Glomerular endothelial cell (primary cell): Measurements from ENCODE around the gene ERC1. TPM values are rescaled to one million over a fixed set of nuclear protein-coding genes. Genes with fewer than 3 reads are reported as not detected.

Experiments used
- DNase-seq: peaks from one replicate; pipeline ENCODE4 v3.0.0-alpha.2; 2011; ENCODE audit warnings: low read depth, low spot score; ENCODE audit errors: extremely low read depth
- total RNA-seq: library from RNA; depleted of rRNA; stranded (reverse); fragments of >200 nt; gene quantifications from 2 replicates; pipeline ENCODE4 v1.2.3, GENCODE V29; 2015

ERC1 gene
- total RNA-seq, 1 donor from 2014 or later, result 44.4 TPM

DNA sequence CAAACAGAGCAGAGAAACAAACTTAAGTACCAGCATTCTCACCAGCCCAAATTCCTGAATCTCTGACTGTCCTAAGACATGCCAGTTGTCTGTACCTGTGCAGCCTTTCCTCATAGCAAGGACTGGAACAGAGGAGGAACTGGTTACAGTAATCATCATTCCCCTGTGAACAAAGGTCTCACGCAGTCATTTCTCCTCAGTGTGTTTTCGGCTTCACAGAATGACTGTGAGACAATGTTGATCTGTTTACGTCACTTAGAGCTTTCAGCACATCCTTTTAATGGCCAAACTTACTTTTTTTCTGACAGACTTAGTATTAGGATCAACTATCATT, 434.3 kb downstream of the ERC1 start:
- DNase-seq, result no peak

DNA sequence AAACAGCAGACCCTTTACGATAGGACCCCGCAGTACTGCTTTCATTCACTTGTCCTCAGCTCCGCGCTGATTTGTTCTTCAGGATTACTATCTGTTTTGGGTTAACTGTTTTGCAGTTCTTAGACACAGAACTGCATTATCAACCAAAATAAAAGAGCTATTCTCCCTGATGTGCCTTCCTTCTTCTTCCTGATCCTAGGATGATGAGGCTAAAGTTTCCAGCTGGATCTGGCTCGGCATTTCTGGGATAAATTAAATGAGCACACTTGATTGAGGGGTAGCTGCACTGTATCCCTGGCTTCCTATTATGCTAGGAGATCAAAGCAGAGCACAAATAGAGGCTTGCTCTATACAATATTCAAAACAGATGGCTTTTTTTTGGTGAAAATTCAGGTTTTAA, 437.6 kb downstream of the ERC1 start:
- no peak for DNase-seq

DNA sequence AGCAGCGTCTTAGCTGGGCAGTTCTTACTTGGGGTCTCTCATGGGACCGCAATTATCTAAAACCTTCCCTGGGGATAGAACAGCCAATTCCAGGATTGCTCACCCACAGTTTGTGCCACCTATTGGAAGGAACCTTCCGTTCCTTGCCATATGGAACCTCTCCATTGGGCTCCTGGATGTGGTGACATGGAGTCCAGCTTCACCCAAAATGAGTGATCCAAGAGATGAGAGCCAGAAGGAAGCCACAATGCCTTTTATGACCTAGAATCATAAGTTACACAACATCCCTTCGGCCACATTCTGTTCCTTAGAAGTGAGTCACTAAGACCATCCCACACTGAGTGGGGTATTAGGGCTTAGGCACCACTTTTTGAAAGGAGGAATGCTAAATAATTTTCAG, 439.0 kb downstream of the ERC1 start:
- DNase-seq, result no peak

DNA sequence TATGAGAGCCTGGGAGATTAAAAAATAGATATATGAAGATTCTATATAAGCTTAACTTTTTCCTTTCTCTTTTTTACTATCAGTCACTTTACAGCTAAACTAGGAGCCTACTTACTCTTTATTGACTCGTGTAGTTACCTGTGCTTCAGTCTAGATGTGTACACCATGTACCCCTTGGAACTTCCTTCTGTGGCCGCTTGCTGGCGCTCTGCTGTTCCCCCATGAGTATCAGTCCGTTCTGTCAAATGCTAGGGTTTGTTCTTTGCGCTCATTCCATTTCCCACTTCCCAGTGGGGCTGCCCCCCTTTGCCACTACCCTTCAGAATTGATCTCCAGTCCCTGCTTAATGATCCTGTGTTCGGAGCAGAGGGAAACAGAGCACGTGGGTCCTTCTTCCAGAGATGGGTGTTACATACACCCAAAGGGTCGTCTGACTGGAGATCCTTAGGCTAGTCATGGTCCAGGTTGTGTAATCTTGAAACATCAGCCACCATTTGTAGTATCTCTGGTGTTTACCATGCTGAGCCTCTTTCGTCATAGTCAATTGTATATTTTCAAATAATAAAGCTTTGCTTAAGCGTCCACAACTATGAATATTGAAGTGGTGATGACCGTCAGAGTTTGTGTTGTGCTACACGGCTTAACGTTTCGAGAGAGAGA, 443.4 kb downstream of the ERC1 start:
- DNase-seq, result no peak

DNA sequence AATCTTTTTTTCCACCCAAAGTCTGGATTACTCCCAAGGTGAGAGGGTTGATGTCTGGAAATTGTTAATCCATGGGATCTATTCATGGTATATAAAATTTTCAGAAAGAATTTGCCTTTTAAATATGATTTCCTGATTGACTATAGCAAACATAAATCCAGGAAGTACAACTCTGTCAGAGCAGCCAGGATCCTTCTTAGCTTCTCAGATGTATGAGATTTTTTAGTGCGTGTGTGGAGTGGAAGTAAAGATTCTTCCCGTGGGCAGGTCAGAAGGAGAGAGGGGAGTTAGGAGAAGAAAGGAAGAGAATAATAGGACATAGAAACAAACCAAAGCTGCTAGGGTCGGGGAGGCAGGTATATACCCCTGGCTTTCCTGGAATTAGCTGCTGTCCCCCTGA, 444.0 kb downstream of the ERC1 start:
- DNase-seq, result no peak

DNA sequence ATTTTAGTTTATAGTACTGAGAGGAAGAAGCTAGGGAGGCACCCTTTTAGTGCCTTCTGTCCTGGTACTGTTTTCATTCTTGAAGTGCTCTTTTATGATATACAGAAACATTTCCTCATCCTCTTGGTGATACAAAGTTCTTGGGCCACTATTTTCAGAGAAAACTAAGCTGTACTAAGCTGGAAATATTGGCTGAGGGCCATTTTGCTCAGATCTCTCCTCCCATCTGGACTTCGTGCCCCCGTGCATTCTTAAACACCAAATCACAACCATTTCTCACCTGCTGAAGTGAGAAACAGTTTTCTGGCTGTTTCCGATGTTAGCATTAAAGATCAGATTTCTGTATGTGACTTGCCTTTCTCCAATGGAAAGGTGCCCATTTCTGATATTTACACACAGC, 444.4 kb downstream of the ERC1 start:
- DNase-seq, result no peak

DNA sequence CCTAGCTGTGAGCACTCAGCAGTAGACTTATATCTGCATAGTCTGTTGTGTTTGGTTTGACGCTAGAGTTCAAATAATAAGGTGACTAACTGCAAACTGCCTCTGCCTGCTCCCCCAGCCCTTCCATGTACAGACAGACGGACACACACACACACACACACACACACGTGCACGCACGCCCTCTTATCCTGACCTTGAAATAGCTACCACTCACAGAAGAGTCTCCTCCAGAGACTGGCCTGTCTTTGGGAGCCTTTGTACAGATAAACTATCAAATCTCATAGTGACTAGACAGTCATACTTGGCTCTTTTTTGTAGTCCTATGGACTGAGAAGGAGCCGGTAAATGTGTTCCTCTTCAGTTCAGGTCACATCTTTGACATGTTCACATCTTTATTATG, 445.0 kb downstream of the ERC1 start:
- no peak for DNase-seq

DNA sequence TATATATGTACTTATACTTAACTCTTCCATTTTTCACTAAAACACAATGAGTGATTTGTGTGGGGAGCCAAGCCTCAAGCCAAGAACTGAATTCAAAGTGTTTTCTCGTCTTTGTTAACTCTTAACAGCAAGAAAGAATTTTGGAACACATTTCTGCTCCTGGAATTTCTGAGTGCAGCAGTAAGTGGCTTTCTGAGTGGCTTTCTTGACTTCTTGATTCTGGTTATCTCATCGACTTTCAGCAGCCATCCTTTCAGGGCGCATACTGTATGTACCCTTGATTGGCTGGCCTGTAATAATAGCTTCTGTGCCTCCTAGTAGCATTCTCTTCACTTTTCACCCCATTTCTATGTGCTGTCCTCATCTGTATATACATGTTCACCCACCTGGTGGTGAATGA, 446.0 kb downstream of the ERC1 start:
- DNase-seq, result no peak

DNA sequence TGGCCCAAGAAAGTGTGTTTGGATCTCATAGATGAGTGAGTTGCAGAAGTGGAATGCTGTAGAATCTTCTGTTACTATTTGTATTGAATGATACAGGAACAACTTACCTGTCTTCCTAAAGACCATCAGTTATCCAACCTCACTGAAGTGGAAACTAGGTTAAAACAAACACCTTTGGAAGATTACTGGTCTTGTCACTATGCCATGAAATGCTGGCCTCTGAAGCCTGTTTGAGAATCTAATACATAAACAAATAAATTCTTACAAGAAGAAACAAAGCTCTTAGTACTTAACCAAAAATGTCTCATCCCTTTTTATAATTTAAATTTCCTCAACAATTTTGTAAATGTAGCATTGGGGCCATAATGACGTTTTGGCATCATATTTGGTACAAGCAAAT, 448.2 kb downstream of the ERC1 start:
- no peak for DNase-seq

DNA sequence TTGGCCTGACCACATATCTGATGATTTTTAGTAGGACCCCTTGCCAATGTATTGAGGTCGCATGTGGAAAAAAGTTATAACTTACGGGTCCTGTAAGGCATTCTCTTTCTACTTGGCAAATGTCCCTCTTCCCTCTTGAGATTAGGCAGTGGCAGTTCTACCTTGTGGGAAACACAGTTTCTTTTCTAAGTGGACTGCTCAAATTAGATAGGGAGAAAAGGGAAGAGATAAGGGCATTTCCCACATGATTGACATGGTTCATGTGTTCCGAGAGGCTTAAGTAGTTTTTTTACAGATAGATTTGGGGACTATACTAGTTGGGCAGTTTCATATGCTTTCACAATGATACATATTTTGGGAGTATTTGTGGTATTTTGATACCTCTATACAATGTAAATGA, 448.7 kb downstream of the ERC1 start:
- no peak for DNase-seq

DNA sequence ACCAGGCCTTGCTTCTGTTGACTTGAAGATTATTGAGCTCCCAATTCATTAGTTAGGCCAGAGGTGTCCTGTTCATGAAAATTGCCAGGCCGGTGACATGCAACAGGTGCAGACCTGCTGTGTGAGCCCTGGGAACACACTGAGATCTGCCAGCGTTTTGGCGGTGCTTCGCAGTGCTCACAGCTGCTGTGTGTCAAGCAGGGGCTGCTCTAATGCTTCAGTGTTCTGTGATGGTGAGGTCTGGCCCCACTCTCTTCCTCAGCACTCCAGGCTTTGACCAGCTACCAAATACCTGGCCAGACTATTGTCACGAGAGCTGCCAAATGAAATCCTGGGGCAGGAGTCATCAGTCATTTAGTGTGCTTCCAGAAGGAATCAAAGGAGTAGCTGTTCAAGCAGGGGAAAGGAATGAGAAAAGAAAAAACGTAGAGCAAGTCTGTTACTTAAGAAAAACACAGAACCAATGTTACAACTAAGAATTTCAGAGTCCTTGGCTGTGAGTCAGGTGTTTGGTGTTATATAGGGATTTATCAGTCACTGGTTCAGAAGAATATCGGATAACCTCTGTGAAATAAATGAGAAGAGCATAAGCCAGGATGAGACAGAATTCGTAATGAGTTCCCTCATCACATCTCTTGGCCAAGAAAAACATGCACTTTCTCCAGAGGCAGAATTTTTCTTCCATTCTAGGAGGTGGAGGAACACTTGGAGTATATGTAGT, 452.6 kb downstream of the ERC1 start:
- DNase-seq, result no peak

DNA sequence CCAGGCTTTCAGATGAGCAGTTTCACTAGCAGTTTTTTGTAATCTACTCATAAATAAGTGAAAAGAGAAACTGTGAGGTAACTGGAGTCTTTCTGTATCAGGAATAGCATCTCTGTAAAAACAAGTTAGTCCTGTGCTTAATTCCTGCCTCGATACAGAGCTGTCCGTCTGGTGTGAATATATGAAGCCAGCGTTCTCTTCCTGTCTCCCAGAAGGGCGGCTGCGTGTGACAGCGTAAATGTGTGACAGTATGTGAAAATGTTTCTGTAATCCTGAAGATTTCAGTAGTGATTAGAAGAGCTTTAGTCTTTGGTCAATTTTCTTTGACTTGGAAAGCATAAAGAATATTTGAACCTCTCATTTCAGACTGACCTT, 453.1 kb downstream of the ERC1 start:
- no peak for DNase-seq

DNA sequence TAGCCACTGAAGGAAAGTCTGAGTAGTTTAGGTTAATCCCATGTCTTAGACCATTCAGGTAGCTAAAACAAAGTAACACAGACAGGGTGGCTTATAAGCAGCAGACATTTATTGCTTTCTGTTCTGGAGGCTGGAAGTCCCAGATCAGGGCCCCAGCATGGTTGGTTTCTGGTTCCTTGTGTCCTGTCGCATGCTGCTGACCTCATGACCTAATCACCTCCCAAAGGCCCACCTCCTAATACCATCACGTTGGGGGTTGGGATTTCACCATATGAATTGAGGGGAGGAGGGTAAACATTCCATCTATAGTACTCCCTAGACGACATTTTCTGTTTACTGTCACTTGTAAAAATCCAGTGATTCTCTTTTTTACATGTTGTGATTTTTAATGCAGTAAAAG, 454.8 kb downstream of the ERC1 start:
- DNase-seq, result no peak

DNA sequence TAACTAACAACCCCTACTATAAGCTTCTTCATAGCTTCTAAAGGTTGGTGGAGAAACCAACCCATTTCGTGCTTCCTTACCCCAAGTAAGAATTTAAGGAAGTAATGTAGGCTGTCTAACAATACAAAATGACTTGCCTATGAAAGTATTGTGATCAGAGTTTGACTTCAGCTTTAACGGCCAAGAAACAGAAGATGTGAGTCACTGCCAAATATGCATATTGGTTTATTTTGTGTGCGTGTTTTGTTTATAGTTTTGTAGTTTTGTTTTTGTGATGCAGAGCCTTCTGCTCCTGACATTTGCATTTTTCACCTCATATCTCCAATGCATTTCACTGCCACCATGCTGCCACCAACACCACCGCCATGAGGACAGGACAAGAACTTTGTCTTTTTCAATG, 457.3 kb downstream of the ERC1 start:
- DNase-seq, result no peak

DNA sequence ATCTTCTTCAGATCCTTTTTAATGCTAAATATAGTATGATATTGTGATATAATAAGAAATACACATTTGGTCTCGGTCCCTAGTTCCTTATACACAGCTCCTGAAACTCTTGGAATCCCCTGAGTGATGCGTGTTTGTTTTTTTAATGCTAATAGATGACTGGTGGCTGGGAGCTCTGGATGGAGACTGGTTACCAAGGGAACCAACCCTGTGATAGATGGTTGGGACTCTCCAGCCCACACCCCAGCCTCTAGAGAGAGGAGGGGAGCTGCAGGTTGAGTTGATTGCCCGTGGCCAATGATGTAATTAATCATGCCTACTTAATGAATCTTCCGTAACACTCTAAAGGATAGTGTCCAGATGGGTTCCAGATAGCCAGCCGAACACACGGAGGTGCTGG, 462.8 kb downstream of the ERC1 start:
- DNase-seq, result no peak

DNA sequence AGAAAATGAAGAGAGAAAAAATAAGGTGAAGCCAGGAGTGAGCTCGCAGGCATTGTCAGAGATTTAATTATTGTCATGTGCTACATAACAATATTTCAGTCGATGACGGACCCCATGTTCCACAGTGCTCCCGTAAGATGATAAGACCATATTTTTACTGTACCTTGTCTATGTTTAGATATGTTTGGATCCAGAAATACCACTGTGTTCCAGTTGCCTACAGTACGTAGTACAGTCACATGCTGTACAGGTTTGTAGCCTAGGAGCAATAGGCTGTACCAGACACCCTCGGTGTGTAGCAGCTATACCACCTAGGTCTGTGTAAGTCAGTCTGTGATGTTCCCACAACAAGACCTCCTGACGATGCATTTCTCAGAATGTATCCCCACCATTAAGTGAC, 465.9 kb downstream of the ERC1 start:
- no peak for DNase-seq

DNA sequence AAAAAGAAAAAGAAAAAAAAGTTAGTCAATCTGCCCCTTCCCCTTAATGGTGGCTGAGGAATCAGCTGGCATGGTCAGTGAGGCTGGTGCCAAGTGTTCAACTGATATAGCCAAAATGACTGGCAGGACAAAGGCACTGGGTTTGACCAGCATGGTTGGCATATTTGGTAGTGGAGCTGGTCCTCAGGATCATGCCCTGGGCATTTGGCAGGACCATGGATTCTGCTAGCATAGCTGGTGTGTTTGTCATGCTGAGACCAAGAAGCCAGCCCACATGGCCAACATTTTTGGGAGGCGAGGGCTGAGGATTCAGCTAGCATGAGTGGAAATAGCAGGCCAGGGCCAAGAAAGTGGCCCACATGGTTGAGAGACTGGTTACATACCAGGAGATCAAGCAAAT, 466.9 kb downstream of the ERC1 start:
- no peak for DNase-seq

DNA sequence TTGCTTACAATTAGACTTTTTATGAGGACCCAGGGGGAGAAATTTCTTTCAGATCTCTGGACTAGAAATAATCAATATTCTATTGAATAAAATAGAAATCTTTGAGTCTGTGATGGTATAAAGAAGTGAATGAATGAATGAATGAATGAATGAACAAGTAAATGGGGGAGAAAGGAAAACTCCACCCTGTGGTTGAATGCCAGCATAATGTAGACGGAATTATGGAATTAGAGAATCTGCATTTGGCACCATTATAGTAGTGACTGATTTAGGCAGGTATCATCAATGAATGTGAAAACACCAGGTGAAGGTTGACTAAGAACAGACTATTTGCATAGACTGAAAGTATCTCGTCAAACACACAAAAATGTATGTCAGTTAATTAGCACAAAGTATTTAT, 468.3 kb downstream of the ERC1 start:
- DNase-seq, result no peak

DNA sequence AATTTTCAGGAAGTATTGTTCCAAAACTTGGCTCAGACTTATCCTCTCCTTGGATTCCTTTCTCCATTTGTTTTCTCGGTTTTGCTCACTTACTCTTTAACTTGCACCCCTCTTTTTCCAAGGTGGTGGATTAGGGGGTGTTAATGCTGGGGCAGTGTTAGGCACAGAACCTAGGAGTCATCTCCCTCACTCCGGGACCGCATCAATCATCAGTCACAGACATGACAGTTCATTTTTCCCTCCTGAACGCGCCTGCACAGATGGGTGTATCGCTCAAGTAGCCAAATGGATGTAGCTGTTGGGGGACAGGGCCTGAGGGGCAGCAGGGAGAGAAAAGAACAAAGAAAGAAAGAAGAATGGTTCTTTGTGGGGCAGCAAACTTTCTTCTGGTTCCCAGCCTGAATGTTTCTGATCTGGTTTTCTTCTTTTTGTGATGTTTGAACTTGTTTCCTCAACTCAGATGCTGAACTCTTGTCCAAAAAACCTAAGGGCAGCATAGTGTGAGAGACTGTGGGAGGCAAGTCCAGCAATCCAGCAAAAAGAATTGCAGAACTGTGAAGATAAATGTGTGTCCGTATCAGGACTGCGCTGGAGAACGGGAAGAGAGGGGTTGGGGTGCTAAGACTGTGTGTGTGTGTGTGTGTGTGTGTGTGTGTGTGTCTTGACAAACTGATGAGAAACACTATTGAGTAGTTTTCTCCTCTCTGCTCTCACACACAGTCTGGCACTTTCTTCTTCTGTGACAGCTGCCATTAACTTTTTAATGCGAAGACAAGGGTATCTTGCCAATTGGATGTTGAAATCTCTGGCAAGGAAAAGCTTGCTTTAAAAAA, 472.3 kb downstream of the ERC1 start:
- no peak for DNase-seq

DNA sequence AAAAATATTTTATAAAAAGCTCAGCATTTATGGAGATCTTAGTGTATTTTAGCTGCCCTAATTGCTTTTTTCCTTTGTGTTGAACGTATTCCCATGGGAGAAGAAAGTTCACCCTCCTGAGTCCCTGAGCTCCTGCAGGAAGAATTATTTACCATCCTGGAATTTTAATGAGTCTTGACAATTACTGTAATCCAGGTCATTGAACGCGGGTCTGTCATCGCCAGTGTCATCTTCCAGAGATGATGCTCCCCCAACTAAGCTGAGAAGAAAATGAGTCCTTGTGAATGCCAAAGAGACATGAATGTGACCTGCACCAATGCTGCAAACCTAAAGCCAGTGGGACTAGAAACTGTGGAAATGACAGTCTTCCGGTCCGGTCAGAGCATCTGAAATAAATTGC, 473.9 kb downstream of the ERC1 start:
- DNase-seq, result no peak

DNA sequence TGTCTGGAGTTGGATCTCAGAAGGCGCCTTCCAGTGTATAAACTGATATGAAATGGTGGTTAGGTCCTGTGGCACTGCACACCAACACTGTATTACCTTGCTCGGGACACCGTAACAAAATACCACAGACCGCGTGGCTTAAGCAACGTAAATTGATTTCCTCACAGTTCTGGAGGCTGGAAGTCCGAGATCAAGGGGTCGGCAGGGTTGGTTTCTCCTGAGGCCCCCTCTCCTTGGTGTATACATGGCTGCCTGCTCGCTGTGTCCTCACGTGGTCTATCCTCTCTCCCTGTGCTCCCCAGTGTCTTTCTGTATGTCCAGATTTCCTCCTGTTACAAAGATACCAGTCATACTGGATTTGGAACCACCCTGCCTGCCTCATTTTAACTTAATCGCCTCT, 475.0 kb downstream of the ERC1 start:
- DNase-seq, result no peak

DNA sequence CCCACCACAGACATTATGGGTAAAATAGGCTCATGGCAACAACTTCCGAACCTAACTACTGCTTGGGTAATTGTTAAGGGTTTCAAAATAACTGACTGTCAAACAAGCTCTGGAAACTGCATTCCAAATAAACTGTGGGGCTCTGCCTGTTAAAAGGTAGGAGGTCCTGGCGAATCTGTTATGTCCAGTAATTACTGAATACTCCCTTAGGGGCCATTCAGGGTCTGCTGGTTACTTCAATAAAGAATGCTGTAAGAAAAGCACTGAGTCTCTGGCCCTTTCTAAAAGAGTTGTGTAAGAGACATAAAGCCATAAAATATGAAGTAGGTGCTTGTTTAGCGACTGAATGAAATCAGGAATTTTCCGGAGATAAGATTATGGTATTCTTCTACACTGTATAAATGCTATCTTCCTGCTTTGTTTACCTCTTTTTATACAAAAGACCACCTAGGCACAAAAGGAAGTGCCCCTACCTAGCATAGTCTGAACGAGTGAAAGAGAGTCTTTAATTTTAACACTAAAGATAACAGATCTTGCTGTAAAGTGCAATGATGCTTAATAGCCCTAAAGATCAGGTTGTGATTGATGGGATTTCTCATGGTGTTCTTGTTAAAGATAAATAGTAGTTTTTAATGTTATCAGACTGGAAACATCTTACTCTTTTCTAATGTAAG, 475.6 kb downstream of the ERC1 start:
- DNase-seq, result no peak
